GM18502 (cell line): ENCODE results near the gene IGFBP7.
"Not testable (repeated sequence)": the region's sequence is repeated elsewhere in the genome, so short reads cannot be mapped to it uniquely, and the experiment has no call there.

Source experiments
- ATAC-seq: cut with Tn5 transposase; IDR thresholded peaks from one replicate; pipeline ENCODE4 v1.9.1; 2021; ENCODE audit warnings: mild to moderate bottlenecking; ENCODE audit not compliant: unreplicated experiment, poor library complexity

The IGFBP7 gene

DNA sequence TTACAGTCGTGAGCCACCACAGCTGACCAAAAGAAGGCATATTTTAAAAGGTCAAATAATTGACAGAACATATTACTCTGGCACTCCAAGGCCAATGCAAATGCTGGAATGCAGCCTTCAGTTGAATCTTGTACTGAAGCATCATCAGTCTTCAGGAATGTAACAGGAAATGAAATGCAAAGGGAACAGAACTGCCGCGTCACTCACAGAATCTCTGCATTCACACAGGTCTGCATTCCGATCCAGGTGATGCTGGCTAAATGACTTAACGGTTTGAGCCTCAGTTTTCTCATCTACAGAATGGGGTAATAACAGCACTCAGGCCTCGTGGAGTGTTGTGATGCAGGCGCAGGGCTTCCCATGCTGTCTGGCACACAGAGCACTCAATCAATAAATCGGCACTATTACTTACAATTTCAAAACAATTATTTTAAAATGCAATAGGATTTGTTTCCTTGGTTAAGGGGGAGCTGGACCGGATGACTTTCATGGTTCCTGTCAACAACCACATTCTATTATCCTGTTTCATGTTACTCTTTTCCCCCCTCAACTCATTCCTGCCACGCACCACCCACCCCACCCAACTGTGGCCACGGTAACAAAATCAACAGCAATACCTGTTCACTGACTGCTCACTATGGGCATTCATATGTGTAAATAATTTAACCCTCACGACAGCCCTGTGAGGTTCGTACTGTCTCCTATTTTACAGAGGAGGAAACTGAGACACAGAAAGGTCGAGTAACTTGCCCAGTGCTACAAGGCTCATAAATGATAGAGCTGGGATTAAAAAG is 32.4 kb downstream of the IGFBP7 start:
- ATAC-seq: no peak

DNA sequence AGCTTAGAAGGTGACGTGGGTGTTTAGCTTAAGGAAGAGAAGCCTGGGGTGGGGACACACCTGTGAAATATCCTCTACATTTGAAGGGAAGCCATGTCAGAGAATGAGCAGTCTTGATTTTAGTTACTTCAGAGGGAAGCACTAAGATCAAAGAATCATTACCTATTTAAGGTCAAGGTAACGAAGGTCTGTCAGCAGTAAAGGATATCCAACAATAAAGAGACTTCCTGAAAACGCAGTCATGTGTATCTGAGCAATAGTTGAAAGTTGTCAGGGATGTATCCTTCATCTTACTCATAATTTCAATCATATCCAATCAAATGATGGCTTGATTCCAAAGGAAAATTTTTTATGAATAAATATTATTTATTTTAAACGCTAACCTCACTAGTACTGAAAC is 33.5 kb downstream of the IGFBP7 start:
- ATAC-seq: no peak

- ATAC-seq: no peak
Observed at GRCh38 chr4:57075367-57075766, 34.8 kb downstream of the IGFBP7 start.

DNA sequence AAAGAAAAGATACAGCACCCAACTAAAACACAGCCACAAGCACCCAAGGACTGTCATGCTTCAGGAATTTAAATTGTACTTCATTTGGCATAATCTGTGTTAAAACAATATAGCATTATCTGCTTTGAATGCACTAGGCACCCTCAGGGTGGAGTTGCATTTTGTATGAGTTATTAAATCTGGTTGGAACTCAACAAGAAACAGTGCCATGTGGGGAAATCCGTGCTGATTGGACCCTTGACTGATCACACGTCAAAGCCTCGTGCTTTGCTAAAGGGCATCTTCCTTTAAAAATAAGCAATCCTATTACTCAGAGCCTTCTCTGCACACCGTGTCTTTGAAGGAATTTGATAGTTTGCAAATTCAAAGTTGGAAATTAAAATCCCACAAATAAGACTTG is 35.4 kb downstream of the IGFBP7 start:
- ATAC-seq: no peak

DNA sequence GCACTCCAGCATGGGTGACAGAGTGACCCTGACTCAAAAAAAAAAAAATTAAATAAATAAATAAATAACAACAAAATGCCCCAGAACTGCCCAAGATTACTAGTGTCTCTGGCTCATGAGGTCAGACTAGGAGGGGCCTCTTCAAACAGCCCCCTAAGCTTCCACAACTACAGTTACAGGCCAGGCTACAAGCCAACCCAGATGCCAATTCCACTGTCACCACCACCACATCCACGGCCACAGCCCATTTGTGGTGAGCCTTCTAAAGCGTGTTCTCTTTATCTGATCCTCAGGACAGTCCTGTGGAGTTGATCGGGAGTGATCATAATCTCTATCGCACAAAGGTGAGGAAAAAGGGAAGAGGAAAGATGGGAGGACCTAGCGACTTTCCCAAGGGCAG is 36.6 kb downstream of the IGFBP7 start:
- ATAC-seq: no peak

- ATAC-seq: no peak
Observed at GRCh38 chr4:57071326-57071725, 38.9 kb downstream of the IGFBP7 start.

DNA sequence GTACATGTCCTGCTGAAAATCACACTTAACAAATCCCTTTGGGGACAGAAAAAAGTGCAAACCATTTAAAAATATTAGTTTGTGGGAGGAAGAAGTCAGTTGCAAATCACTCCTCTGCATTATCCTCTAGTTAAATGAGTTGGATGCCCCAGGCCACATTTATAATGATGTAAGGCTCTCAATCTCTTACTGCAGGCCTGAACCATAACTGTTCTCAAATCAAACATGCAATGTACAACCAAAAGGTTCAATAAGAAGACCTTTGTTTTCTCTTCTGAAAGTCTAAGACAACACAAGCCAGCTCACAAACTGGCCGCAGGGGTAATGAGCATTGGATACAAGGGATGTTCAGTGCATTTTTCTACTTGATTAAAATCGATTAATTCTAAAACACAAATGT is 39.7 kb downstream of the IGFBP7 start:
- ATAC-seq: no peak

DNA sequence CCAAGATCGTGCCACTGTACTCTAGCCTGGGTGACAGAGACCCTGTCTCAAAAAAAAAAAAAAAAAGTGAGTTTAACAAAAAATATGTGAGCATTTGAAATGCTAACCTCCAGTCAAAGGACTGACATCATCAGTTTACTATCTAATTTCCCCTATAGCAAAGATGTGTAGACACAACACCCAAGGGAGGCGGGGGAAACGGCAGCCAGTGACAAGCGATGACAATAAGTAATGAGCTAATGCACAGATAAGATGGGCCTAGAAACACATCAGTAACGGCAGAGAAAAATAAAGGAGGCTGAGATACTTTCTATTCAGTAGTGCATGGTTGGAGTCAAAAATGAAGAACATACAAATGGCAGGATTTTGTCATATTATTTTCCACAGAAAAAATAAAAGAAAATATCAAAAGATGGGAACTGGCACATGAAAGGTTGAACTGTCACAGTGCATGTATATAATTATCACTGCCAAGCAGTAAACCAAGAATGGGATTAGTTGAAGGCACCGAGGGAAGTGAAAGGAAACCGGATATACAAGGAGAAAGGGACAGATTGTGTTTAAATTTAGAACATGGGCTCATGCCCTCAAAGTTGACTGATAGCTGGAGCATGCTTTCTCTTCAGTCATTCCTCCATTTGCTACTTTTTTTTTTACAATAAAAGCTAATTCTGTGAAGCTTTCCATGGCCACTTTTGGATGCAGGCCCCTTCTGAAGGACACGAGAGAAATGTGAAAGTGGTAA is 41.8 kb downstream of the IGFBP7 start:
- no peak for ATAC-seq

DNA sequence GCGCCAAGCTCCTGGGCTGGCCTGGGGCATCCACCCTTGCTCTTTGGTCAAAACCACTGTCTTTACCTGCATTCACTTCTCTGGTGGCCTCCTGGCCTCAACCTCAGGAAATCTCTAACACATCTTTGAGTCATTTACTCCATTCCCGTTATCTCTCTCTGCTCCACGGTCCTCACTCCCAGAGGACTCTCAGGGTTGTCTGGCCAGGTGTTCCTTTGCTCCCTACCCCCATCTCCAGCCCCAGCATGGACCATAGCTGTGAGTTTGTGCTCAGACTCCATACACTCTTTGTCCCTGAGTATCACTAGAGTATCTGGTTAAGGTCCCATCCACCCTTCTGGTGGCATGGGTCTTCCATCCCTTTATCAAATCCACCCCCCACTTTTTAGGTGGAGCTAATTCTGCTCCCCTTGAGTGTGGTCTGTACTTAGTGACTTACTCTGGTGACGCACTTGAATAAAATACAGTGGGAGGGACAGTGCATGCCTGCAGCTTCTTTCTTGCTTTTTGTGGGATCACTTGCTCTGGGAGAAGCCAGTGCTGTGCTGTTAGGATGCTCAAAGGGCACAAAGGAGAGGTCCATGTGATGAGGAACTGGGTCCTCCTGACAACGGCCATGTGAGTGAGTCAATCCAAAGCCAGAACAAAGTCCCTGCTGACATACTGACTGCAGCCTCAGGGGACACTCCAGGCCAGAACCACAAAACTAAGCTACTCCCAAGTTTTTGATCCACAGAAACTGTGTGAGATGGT is 44.3 kb downstream of the IGFBP7 start:
- ATAC-seq: no peak

- no peak for ATAC-seq
Observed at GRCh38 chr4:57064811-57065711, 45.1 kb downstream of the IGFBP7 start.

DNA sequence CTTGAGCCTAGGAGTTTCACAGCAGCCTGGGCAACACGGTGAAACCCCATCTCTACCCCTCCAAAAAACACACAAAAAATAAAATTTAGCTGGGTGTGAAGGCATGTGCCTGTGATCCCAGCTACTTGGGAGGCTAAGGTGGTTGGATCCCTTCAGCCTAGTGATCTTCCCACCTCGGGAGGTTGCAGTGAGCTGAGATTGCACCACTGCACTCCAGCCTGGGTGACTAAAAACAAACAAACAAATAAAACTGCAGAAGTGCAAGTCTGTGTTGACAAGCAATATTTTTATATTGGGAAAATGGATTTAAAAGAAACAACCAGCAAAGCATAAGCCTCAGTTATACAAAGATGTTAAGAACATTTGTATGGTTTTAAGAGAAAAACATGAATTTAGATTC is 46.1 kb downstream of the IGFBP7 start:
- no peak for ATAC-seq

DNA sequence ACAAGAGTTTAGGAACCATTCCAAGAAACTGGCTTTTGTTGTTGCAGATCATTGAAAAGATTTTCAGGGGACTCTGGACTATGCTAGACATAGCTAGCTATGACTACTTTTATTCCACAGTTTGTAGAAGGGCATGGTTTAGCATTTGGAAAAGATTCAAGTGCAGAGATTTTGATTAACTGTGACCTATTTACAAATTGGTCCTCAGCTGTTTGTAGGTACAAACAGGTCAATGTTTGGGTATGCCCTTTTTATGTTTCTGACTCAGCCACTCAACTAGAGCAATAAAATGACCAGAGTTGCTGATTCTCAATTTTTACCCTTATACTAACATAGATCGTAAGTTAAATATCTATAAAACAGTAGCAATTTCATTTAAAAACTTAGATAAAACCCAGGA is 46.7 kb downstream of the IGFBP7 start:
- no peak for ATAC-seq

GRCh38 chr4:57061395-57061794 is 48.8 kb downstream of the IGFBP7 start:
- no peak for ATAC-seq

GRCh38 chr4:57060717-57061067 is 49.5 kb downstream of the IGFBP7 start:
- ATAC-seq: not testable (repeated sequence)

DNA sequence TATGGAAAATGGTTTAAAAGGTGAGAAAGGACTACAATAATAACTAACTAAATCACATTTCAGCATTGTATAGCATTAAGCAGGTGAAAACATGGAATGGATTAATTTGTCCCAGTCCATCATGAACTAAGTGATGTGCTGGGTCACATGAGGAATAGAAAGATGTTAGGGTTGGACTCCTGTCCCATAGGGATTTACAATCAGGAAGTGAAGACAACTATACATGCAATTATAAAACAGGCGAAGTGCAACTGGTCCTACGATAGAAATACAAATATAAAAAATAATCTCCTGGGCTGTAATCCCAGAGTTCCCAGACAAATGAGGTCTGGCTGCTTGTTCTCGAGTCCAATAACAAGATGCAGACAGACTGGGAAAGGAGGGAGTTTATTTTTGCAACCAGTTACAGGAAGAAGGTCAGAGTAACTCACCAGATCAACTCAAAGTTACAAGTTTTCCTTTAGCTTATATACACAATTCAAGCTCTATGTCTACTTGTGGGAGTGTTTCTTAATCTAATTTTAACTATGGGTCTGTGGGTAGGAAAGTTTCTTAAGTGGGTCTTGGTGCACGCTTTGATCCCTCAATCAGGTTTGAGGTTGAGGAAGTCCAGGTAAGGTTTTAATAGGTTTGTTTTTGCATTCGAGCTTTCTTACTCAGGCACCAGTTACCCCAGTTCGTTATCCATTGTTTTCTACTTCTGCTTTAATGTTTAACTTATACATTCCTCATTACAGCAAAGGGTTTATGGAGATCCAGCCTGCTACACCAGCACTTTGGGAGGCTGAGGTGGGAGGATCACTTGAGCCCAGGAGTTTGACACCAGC is 50.1 kb downstream of the IGFBP7 start:
- no peak for ATAC-seq

- no peak for ATAC-seq
Observed at GRCh38 chr4:57055886-57056285, 54.3 kb downstream of the IGFBP7 start.

- no peak for ATAC-seq
Observed at GRCh38 chr4:57053508-57053907, 56.7 kb downstream of the IGFBP7 start.

DNA sequence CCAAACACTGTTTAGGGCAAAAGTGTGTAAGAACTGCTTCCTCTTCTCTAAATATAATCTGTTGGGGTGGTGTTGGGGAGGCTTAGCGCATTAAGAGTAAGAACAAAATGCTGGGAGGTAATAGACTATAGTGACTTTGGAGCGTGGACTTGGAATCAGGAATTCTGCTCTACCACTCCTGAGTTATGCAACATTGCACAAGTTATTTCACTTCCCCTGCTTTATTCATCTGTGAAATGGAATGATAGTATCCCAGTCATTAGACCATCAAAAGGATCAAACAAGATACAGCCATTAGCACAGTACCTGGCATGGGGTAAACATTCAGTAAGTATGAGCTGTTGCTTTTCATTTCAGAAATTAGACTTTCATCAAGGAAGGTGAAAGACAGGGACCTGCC is 58.7 kb downstream of the IGFBP7 start:
- ATAC-seq: no peak

DNA sequence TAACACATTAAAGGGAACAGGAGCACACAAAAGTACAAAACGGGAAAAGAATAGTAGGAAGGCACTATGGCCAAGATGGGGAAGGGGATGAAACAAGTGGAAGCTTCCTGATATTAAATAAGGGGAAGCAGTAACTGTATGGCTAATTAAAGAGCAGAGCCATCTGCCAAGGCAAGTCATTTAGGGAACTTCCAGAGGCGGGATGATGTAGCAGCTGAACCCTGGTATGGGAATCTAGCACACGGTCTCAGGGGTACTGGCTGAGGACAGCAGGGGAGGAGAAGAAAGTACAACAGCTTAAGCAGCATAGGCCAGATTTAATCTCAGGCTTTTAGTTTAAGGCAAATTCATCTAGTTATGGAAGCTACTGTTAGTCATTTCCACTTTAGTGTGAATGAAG is 59.1 kb downstream of the IGFBP7 start:
- no peak for ATAC-seq
